Skin of body (tissue), 2 donors: ENCODE measurements around the gene KLK4. TPM values are rescaled to one million over a fixed set of nuclear protein-coding genes. Genes with fewer than 3 reads are reported as not detected.
"Not testable (repeated sequence)": the region's sequence is repeated elsewhere in the genome, so short reads cannot be mapped to it uniquely, and the experiment has no call there.

Experiments
- DNase-seq: peaks from one replicate; lab custom pipeline; 2025; lab: John Stamatoyannopoulos, UW
- total RNA-seq: library from RNA; depleted of rRNA; stranded (reverse); fragments of >200 nt; gene quantifications from one replicate; pipeline ENCODE4 v1.2.3, GENCODE V29; 2014

KLK4 gene
- total RNA-seq, 1 donor from 2014 or later: 0.10 TPM

GRCh38 chr19:50912727-50913716, 1.8 kb upstream of the KLK4 start:
- no peak for DNase-seq

GRCh38 chr19:50912102-50912599, 956 bp upstream of the KLK4 start:
- no peak for DNase-seq

GRCh38 chr19:50910722-50911121, 473 bp downstream of the KLK4 start:
- no peak for DNase-seq

GRCh38 chr19:50909240-50910070, 1.7 kb downstream of the KLK4 start:
- DNase-seq: no peak

- no peak for DNase-seq
These were observed 2.9 kb downstream of the KLK4 start for GRCh38 chr19:50908336-50908735.

GRCh38 chr19:50906217-50906616, 5.0 kb downstream of the KLK4 start:
- no peak for DNase-seq

- DNase-seq: no peak
These were observed 8.6 kb downstream of the KLK4 start for GRCh38 chr19:50902640-50903039.

- no peak for DNase-seq
These were observed 11.6 kb downstream of the KLK4 start for GRCh38 chr19:50899569-50899968.

GRCh38 chr19:50898018-50898417, 13.2 kb downstream of the KLK4 start:
- no peak for DNase-seq

- DNase-seq: no peak
These were observed 13.6 kb downstream of the KLK4 start for GRCh38 chr19:50897612-50898011.

GRCh38 chr19:50897191-50897607, 14.0 kb downstream of the KLK4 start:
- DNase-seq: no peak

GRCh38 chr19:50896591-50897190, 14.5 kb downstream of the KLK4 start:
- no peak for DNase-seq

- not testable (repeated sequence) for DNase-seq
These were observed 15.1 kb downstream of the KLK4 start for GRCh38 chr19:50896089-50896590.

- DNase-seq: no peak
These were observed 16.5 kb downstream of the KLK4 start for GRCh38 chr19:50894478-50895356.

GRCh38 chr19:50893047-50893736, 18.0 kb downstream of the KLK4 start:
- DNase-seq: no peak

- no peak for DNase-seq
These were observed 20.0 kb downstream of the KLK4 start for GRCh38 chr19:50891253-50891625.

GRCh38 chr19:50890422-50891252, 20.6 kb downstream of the KLK4 start:
- no peak for DNase-seq

- no peak for DNase-seq
These were observed 21.6 kb downstream of the KLK4 start for GRCh38 chr19:50889638-50890037.

- no peak for DNase-seq
These were observed 29.0 kb downstream of the KLK4 start for GRCh38 chr19:50882188-50882587.
